ENCODE data around the gene ZNF580.

ZNF580 gene

GRCh38 chr19:55646889-55647731 is 6.3 kb downstream of the ZNF580 start:
- H3K79me2 ChIP-seq (ENCODE audit: insufficient read depth, low read length), result peaks cover 56% of the 10 kb centered on the region
- H2AFZ ChIP-seq (ENCODE audit: low read length), result peak overlapping the region; percentile 76; the same call in 1 of the 2 replicates
- H3K9me3 ChIP-seq (ENCODE audit: insufficient read depth, low read depth, low read length), result no peaks in the 10 kb centered on the region
- peak overlapping the region; percentile 99 for H3K4me2 ChIP-seq (ENCODE audit: low read depth, low read length, poor library complexity, severe bottlenecking)
- H3K4me3 ChIP-seq (ENCODE audit: low read length, poor library complexity, severe bottlenecking), result peak overlapping the region; percentile 75
- no peaks in the 10 kb centered on the region for H3K27me3 ChIP-seq (ENCODE audit: insufficient read depth, low read length, poor library complexity, severe bottlenecking)
- H3K9me2 ChIP-seq (replicated peaks; ENCODE audit: low read depth, low read length), result no peaks in the 10 kb centered on the region
- H3K4me1 ChIP-seq (ENCODE audit: insufficient read depth, low read length, poor library complexity, severe bottlenecking), result peaks cover 21% of the 10 kb centered on the region
- peak overlapping the region; percentile 87 for H3K9ac ChIP-seq (ENCODE audit: low read depth, low read length, poor library complexity, severe bottlenecking)
- TF ChIP-seq CTCF (conservative IDR thresholded peaks at IDR 0.05; ENCODE audit: low read length) (no peak), EZH2phosphoT487 (IDR thresholded peaks at IDR 0.05; ENCODE audit: borderline replicate concordance) (no peak)
- H4K20me1 ChIP-seq (ENCODE audit: insufficient read depth, low read length, poor library complexity, severe bottlenecking), result peaks cover 4% of the 10 kb centered on the region
- no peaks in the 10 kb centered on the region for H3F3A ChIP-seq (ENCODE audit: low read depth)
- H3K36me3 ChIP-seq (ENCODE audit: insufficient read depth, low read length), result no peaks in the 10 kb centered on the region; the same call in 1 of the 2 replicates

GRCh38 chr19:55647732-55648584 is 7.2 kb downstream of the ZNF580 start, which contains the start of gene CCDC106:
TSS of gene CCDC106 (plus strand) at chr19:55648212. CDS start at chr19:55649047, 835 bp downstream.
- Histone ChIP-seq H3K4me3 (ENCODE audit: low read length, poor library complexity, severe bottlenecking) (peak within 1 kb of the TSS; percentile 75), H3K36me3 (ENCODE audit: insufficient read depth, low read length) (no peaks in the 10 kb centered on the region; the same call in 1 of the 2 replicates), H3K9me3 (ENCODE audit: insufficient read depth, low read depth, low read length) (no peaks in the 10 kb centered on the region), H3K4me1 (ENCODE audit: insufficient read depth, low read length, poor library complexity, severe bottlenecking) (peaks cover 19% of the 10 kb centered on the region), H3K79me2 (ENCODE audit: insufficient read depth, low read length) (peaks cover 47% of the 10 kb centered on the region), H2AFZ (ENCODE audit: low read length) (peak within 1 kb of the TSS; percentile 76), H4K20me1 (ENCODE audit: insufficient read depth, low read length, poor library complexity, severe bottlenecking) (peaks cover 4% of the 10 kb centered on the region), H3K4me2 (ENCODE audit: low read depth, low read length, poor library complexity, severe bottlenecking) (peak within 1 kb of the TSS; percentile 99), H3K27me3 (ENCODE audit: insufficient read depth, low read length, poor library complexity, severe bottlenecking) (no peaks in the 10 kb centered on the region), H3K9me2 (replicated peaks; ENCODE audit: low read depth, low read length) (no peaks in the 10 kb centered on the region), H3K9ac (ENCODE audit: low read depth, low read length, poor library complexity, severe bottlenecking) (peak within 1 kb of the TSS; percentile 87), H3F3A (ENCODE audit: low read depth) (no peaks in the 10 kb centered on the region)
- TF ChIP-seq EZH2phosphoT487 (IDR thresholded peaks at IDR 0.05; ENCODE audit: borderline replicate concordance) (no peak), CTCF (conservative IDR thresholded peaks at IDR 0.05; ENCODE audit: low read length) (no peak)

GRCh38 chr19:55648585-55649267 is 7.9 kb downstream of the ZNF580 start:
- Histone ChIP-seq H3K27me3 (ENCODE audit: insufficient read depth, low read length, poor library complexity, severe bottlenecking) (no peaks in the 10 kb centered on the region), H4K20me1 (ENCODE audit: insufficient read depth, low read length, poor library complexity, severe bottlenecking) (peaks cover 4% of the 10 kb centered on the region), H3K36me3 (ENCODE audit: insufficient read depth, low read length) (no peaks in the 10 kb centered on the region; the same call in 1 of the 2 replicates), H3K4me3 (ENCODE audit: low read length, poor library complexity, severe bottlenecking) (peak overlapping the region; percentile 75), H3F3A (ENCODE audit: low read depth) (no peaks in the 10 kb centered on the region), H2AFZ (ENCODE audit: low read length) (peak overlapping the region; percentile 76), H3K4me2 (ENCODE audit: low read depth, low read length, poor library complexity, severe bottlenecking) (peak overlapping the region; percentile 99), H3K79me2 (ENCODE audit: insufficient read depth, low read length) (peaks cover 41% of the 10 kb centered on the region), H3K4me1 (ENCODE audit: insufficient read depth, low read length, poor library complexity, severe bottlenecking) (peaks cover 16% of the 10 kb centered on the region), H3K9me3 (ENCODE audit: insufficient read depth, low read depth, low read length) (no peaks in the 10 kb centered on the region), H3K9me2 (replicated peaks; ENCODE audit: low read depth, low read length) (no peaks in the 10 kb centered on the region), H3K9ac (ENCODE audit: low read depth, low read length, poor library complexity, severe bottlenecking) (peak overlapping the region; percentile 87)
- TF ChIP-seq CTCF (conservative IDR thresholded peaks at IDR 0.05; ENCODE audit: low read length), result no peak
- no peak for TF ChIP-seq EZH2phosphoT487 (IDR thresholded peaks at IDR 0.05; ENCODE audit: borderline replicate concordance)

All from Loucy (cell line).